PC-9 (cell line): ENCODE measurements around the gene APOA4.

ENCODE experiments used
- EZH2 ChIP-seq: fragments of 200-600 bp; sonication (generic); IDR thresholded peaks from 2 replicates; pipeline ENCODE4 v1.8.0; 2017; ENCODE audit warnings: antibody characterized with exemption, low read depth
- TF ChIP-seq, protein P1 (sequence below): fragments of 200-600 bp; sonication (generic); conservative IDR thresholded peaks from 2 replicates; pipeline ENCODE4 v1.6.1; 2017; ENCODE audit warnings: mixed run types, antibody characterized with exemption, mild to moderate bottlenecking, moderate library complexity

- no peak for TF ChIP-seq EZH2
- TF ChIP-seq, protein P1, sequence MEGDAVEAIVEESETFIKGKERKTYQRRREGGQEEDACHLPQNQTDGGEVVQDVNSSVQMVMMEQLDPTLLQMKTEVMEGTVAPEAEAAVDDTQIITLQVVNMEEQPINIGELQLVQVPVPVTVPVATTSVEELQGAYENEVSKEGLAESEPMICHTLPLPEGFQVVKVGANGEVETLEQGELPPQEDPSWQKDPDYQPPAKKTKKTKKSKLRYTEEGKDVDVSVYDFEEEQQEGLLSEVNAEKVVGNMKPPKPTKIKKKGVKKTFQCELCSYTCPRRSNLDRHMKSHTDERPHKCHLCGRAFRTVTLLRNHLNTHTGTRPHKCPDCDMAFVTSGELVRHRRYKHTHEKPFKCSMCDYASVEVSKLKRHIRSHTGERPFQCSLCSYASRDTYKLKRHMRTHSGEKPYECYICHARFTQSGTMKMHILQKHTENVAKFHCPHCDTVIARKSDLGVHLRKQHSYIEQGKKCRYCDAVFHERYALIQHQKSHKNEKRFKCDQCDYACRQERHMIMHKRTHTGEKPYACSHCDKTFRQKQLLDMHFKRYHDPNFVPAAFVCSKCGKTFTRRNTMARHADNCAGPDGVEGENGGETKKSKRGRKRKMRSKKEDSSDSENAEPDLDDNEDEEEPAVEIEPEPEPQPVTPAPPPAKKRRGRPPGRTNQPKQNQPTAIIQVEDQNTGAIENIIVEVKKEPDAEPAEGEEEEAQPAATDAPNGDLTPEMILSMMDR, result no peak
Measured at GRCh38 chr11:116794851-116795250, 28.3 kb downstream of the APOA4 start.
